OCI-M1 (cell line): ENCODE results near the gene CYLD.

ENCODE experiments used
- DNase-seq: peaks from one replicate; lab custom pipeline; 2025; lab: John Stamatoyannopoulos, UW

CYLD gene

GRCh38 chr16:50846511-50846910 is 104.6 kb downstream of the CYLD start:
- DNase-seq: no peak

GRCh38 chr16:50847166-50847565 is 105.3 kb downstream of the CYLD start:
- no peak for DNase-seq

GRCh38 chr16:50848755-50849514 is 107.0 kb downstream of the CYLD start:
- DNase-seq: no peak
